Keratinocyte (primary cell): ENCODE results near the gene CCDC141. TPM values are rescaled to one million over a fixed set of nuclear protein-coding genes. Genes with fewer than 3 reads are reported as not detected.

Experiments used
- DNase-seq: peaks from one replicate; pipeline ENCODE4 v3.0.0-alpha.2; 2011; ENCODE audit warnings: low read depth, missing footprints, low spot score
- FAIRE-seq: peaks from 2 replicates; lab custom pipeline; 2011; peaks lifted over from hg19 to GRCh38; lab: Jason Lieb, UNC
- H2AFZ ChIP-seq: 2 replicates; pipeline ENCODE4 v1.6.0; 2012; ENCODE audit warnings: low read length, control low read depth, inconsistent platforms; ENCODE audit not compliant: control insufficient read depth
- H3K27ac ChIP-seq: 2 replicates; pipeline ENCODE4 v1.5.1; 2011; ENCODE audit warnings: low read length; ENCODE audit not compliant: control insufficient read depth, insufficient read depth
- H3K27me3 ChIP-seq: 3 replicates; pipeline ENCODE4 v1.6.0; 2011; ENCODE audit warnings: low read length; ENCODE audit not compliant: control insufficient read depth, insufficient read depth; ENCODE audit errors: extremely low read depth
- H3K36me3 ChIP-seq, 2 experiments: 2 replicates in 1 of 2; 3 replicates in 1 of 2; pipeline ENCODE4 v1.5.1; 2011; ENCODE audit warnings: low read length in 2 of 2, mild to moderate bottlenecking in 1 of 2; ENCODE audit not compliant: control insufficient read depth in 2 of 2, insufficient read depth in 2 of 2; ENCODE audit errors: extremely low read depth in 1 of 2
- H3K4me1 ChIP-seq: 3 replicates; pipeline ENCODE4 v1.5.1; 2011; ENCODE audit warnings: low read length; ENCODE audit not compliant: control insufficient read depth, insufficient read depth; ENCODE audit errors: extremely low read depth
- H3K4me2 ChIP-seq: 3 replicates; pipeline ENCODE4 v1.6.0; 2011; ENCODE audit warnings: low read depth, low read length; ENCODE audit not compliant: control insufficient read depth, insufficient read depth; ENCODE audit errors: extremely low read depth
- H3K4me3 ChIP-seq, 3 experiments: fragments of 200-600 bp in 1 of 3; sonication (generic) in 1 of 3; 2 replicates in 2 of 3; 3 replicates in 1 of 3; pipeline ENCODE4 v1.5.1; 2011 to 2016; ENCODE audit warnings: low read length in 3 of 3, mild to moderate bottlenecking in 3 of 3, control low read depth in 2 of 3, inconsistent platforms in 1 of 3, low read depth in 1 of 3, mixed read lengths in 1 of 3, mixed run types in 1 of 3, moderate library complexity in 1 of 3; ENCODE audit not compliant: control insufficient read depth in 2 of 3, insufficient read depth in 2 of 3; ENCODE audit errors: extremely low read depth in 1 of 3
- H3K79me2 ChIP-seq: 2 replicates; pipeline ENCODE4 v1.6.0; 2012; ENCODE audit warnings: low read length; ENCODE audit not compliant: control insufficient read depth, insufficient read depth
- H3K9ac ChIP-seq: 3 replicates; pipeline ENCODE4 v1.6.0; 2011; ENCODE audit warnings: low read length; ENCODE audit not compliant: control insufficient read depth, insufficient read depth; ENCODE audit errors: extremely low read depth
- H3K9me1 ChIP-seq: 3 replicates; pipeline ENCODE4 v1.6.0; 2011; ENCODE audit warnings: low read length; ENCODE audit not compliant: control insufficient read depth, insufficient read depth; ENCODE audit errors: extremely low read depth
- H3K9me3 ChIP-seq: 2 replicates; pipeline ENCODE4 v1.5.1; 2012; ENCODE audit warnings: low read depth, low read length; ENCODE audit not compliant: control insufficient read depth
- H4K20me1 ChIP-seq: 3 replicates; pipeline ENCODE4 v1.6.0; 2011; ENCODE audit warnings: low read length; ENCODE audit not compliant: control insufficient read depth, insufficient read depth; ENCODE audit errors: extremely low read depth
- CTCF ChIP-seq, 3 experiments: IDR thresholded peaks in 1 of 3; conservative IDR thresholded peaks in 1 of 3; optimal IDR thresholded peaks in 1 of 3; 2 replicates in 2 of 3; 3 replicates in 1 of 3; pipeline versions ENCODE3 to v1.5.1; 2011; ENCODE audit warnings: low read length in 3 of 3, mild to moderate bottlenecking in 3 of 3, moderate library complexity in 2 of 3, control low read depth in 1 of 3, inconsistent platforms in 1 of 3; ENCODE audit not compliant: insufficient read depth in 2 of 3; ENCODE audit errors: extremely low read depth in 1 of 3
- EZH2 ChIP-seq: IDR thresholded peaks from one replicate; pipeline ENCODE4 v1.6.1; 2012; ENCODE audit warnings: inconsistent platforms, mild to moderate bottlenecking, low read length, moderate library complexity
- dilution Hi-C: fragments of 300-500 bp; cut with MboI; formaldehyde crosslinking; loops from one replicate; pipeline ENCODE4 v1.7.0; 2020; ENCODE audit warnings: low sequenced_read_pairs; ENCODE audit not compliant: extremely low pct_ligation_motif_present
- polyA plus RNA-seq, 5 experiments: library from polyadenylated mRNA; depleted of rRNA in 3 of 5; stranded (reverse) in 3 of 5; stranded (forward) in 1 of 5; unstranded in 1 of 5; fragments of >200 nt; gene quantifications; 1 replicate in 1 of 5; 2 replicates in 3 of 5; 3 replicates in 1 of 5; pipeline versions ENCODE4 v1.2.1 to v1.2.3, GENCODE V29; 2011 to 2012; ENCODE audit warnings: missing spikeins in 2 of 5, low read depth in 1 of 5, low replicate concordance in 1 of 5

The CCDC141 gene
- polyA plus RNA-seq, 1 donor (not counting 4 experiments of a cell fraction or from before 2014, with no cell fraction given), result not detected

GRCh38 chr2:178783889-178784288 is 266.0 kb downstream of the CCDC141 start:
- H3K36me3 ChIP-seq, result no peaks in the 10 kb centered on the region
- no peaks in the 10 kb centered on the region for H4K20me1 ChIP-seq
- no peaks in the 10 kb centered on the region for H3K4me1 ChIP-seq
- H3K79me2 ChIP-seq, result no peaks in the 10 kb centered on the region
- no peak for FAIRE-seq
- dilution Hi-C loops, result no loop called here
- no peak for DNase-seq
- H3K9me1 ChIP-seq, result no peaks in the 10 kb centered on the region
- no peak overlapping the region for H3K9ac ChIP-seq
- H3K27me3 ChIP-seq, result no peaks in the 10 kb centered on the region
- H3K9me3 ChIP-seq, result no peaks in the 10 kb centered on the region
- H3K4me3 ChIP-seq, result no peak overlapping the region
- no peak overlapping the region for H3K27ac ChIP-seq
- H2AFZ ChIP-seq, result no peak overlapping the region
- TF ChIP-seq CTCF (optimal IDR thresholded peaks at IDR 0.05 in 1 of 3, IDR thresholded peaks at IDR 0.05 in 1 of 3, conservative IDR thresholded peaks at IDR 0.05 in 1 of 3; ENCODE audit: extremely low read depth in 1 of 3, insufficient read depth in 2 of 3, low read length in 3 of 3), result no peak
- no peak for TF ChIP-seq EZH2
- H3K4me2 ChIP-seq, result no peak overlapping the region

GRCh38 chr2:178782236-178782635 is 267.7 kb downstream of the CCDC141 start:
- H3K9me3 ChIP-seq, result no peaks in the 10 kb centered on the region
- no peak overlapping the region for H2AFZ ChIP-seq
- dilution Hi-C loops, result no loop called here
- no peaks in the 10 kb centered on the region for H3K27me3 ChIP-seq
- no peak overlapping the region for H3K4me2 ChIP-seq
- TF ChIP-seq CTCF (optimal IDR thresholded peaks at IDR 0.05 in 1 of 3, IDR thresholded peaks at IDR 0.05 in 1 of 3, conservative IDR thresholded peaks at IDR 0.05 in 1 of 3; ENCODE audit: extremely low read depth in 1 of 3, insufficient read depth in 2 of 3, low read length in 3 of 3) (no peak), EZH2 (no peak)
- H3K9me1 ChIP-seq, result no peaks in the 10 kb centered on the region
- H3K36me3 ChIP-seq, result no peaks in the 10 kb centered on the region
- H3K9ac ChIP-seq, result no peak overlapping the region
- no peak overlapping the region for H3K4me3 ChIP-seq
- FAIRE-seq (no peak), DNase-seq (no peak)
- no peaks in the 10 kb centered on the region for H3K4me1 ChIP-seq
- H4K20me1 ChIP-seq, result no peaks in the 10 kb centered on the region
- H3K79me2 ChIP-seq, result no peaks in the 10 kb centered on the region
- H3K27ac ChIP-seq, result no peak overlapping the region

Other genes starting within 250 kb of the CCDC141 start
- gene TTN, start 242.7 kb downstream of the CCDC141 start, polyA plus RNA-seq, result under 0.01 to 0.11 TPM (median 0.01 TPM) in 3 replicates
- 15.8 to 28.1 TPM (median 22.3 TPM) in 3 replicates for gene SESTD1, start 214.7 kb upstream of the CCDC141 start, polyA plus RNA-seq